Endothelial cell of umbilical vein (primary cell): ENCODE data around the gene RPP30.
A peak's percentile ranks its signal among the peaks of the same experiment; 100 is the strongest.

Source experiments
- EZH2 ChIP-seq: IDR thresholded peaks from 2 replicates; pipeline ENCODE4 v1.6.1; 2012; ENCODE audit warnings: borderline replicate concordance, low read depth, mild to moderate bottlenecking, moderate library complexity, low read length, inconsistent platforms; ENCODE audit not compliant: severe bottlenecking
- FOS ChIP-seq: IDR thresholded peaks from 2 replicates; pipeline ENCODE4 v1.6.1; 2011; ENCODE audit warnings: mild to moderate bottlenecking, low read length, moderate library complexity, borderline replicate concordance; ENCODE audit not compliant: insufficient read depth
- JUN ChIP-seq: IDR thresholded peaks from 2 replicates; pipeline ENCODE4 v1.6.1; 2011; ENCODE audit warnings: borderline replicate concordance, low read depth; ENCODE audit not compliant: insufficient read length, insufficient read depth
- MYC ChIP-seq: IDR thresholded peaks from one replicate; pipeline ENCODE4 v1.6.1; 2011; ENCODE audit warnings: mild to moderate bottlenecking, low read depth, low read length
- POLR2A ChIP-seq: IDR thresholded peaks from 2 replicates; pipeline ENCODE4 v1.6.1; 2012; ENCODE audit warnings: low read depth, mild to moderate bottlenecking, control low read depth, low read length
- POLR2AphosphoS5 ChIP-seq: IDR thresholded peaks from 2 replicates; pipeline ENCODE4 v1.6.1; 2012; ENCODE audit warnings: low read depth, mild to moderate bottlenecking, control low read depth, low read length, moderate library complexity; ENCODE audit not compliant: insufficient read depth
- TF ChIP-seq, protein P1 (sequence below), 2 donors: IDR thresholded peaks; 1 replicate in 1 of 2; 2 replicates in 1 of 2; pipeline ENCODE4 v1.5.1; 2011; ENCODE audit warnings: low read length in 2 of 2, mild to moderate bottlenecking in 2 of 2, moderate library complexity in 2 of 2, control low read depth in 1 of 2, inconsistent platforms in 1 of 2, low read depth in 1 of 2; ENCODE audit not compliant: insufficient read depth in 1 of 2; ENCODE audit errors: extremely low read depth in 1 of 2
- TF ChIP-seq, protein P2 (sequence below): IDR thresholded peaks from 2 replicates; pipeline ENCODE4 v1.6.1; 2011; ENCODE audit not compliant: insufficient read depth, insufficient read length

DNA sequence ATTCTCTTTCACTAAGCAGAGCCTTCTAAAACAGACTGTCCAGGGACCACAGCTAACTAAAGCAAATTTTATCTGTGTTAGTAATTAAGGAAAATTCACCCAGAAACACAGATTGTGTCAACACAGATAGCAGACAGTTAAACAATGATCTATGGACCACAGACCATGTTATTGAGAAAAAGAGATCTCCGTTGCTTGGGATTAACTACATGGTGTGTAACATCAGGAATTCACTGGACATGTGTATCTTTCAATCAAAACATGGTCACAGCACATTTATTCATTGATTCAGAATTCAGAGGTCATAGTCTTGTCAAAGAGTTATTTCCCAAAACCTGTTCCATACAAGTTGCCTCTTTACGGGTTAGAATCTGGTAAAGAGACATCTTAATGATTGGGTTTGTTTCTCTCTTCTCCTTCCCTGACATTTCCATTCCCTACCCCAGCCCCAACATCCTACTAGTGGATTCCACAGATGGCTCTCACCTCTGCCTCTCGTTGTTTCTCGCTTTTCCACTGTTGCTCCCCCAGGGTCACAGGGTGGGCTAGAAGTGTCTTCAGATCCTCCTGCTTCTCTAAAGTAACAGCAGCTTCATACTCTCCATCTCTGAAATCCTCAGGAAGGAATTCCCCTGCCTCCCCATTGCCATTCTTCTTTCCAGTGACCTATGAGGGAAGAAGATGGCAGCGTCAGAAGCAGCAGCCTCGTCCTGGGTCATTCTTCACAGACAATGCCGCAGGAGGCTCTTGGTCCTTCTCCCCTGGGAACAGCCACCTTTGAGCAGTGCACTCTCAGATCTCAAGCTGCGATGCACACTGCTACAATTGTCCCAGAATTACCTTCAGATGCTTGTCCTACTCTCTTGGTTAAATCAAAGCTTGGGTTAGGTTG is 48.2 kb downstream of the RPP30 start:
- TF ChIP-seq, protein P1, sequence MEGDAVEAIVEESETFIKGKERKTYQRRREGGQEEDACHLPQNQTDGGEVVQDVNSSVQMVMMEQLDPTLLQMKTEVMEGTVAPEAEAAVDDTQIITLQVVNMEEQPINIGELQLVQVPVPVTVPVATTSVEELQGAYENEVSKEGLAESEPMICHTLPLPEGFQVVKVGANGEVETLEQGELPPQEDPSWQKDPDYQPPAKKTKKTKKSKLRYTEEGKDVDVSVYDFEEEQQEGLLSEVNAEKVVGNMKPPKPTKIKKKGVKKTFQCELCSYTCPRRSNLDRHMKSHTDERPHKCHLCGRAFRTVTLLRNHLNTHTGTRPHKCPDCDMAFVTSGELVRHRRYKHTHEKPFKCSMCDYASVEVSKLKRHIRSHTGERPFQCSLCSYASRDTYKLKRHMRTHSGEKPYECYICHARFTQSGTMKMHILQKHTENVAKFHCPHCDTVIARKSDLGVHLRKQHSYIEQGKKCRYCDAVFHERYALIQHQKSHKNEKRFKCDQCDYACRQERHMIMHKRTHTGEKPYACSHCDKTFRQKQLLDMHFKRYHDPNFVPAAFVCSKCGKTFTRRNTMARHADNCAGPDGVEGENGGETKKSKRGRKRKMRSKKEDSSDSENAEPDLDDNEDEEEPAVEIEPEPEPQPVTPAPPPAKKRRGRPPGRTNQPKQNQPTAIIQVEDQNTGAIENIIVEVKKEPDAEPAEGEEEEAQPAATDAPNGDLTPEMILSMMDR (IDR thresholded peaks at IDR 0.05; ENCODE audit: extremely low read depth in 1 of 2, insufficient read depth in 1 of 2, low read depth in 1 of 2, low read length in 2 of 2): no peak
- TF ChIP-seq POLR2AphosphoS5 (peak; percentile 77), FOS (no peak), POLR2A (peak; percentile 98), JUN (no peak), EZH2 (no peak), MYC (no peak)
- TF ChIP-seq, protein P2, sequence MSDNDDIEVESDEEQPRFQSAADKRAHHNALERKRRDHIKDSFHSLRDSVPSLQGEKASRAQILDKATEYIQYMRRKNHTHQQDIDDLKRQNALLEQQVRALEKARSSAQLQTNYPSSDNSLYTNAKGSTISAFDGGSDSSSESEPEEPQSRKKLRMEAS: no peak
